Left hindlimb (tissue), 1 donor: Measurements from ENCODE around the gene TMEM184B.

Experiments
- DNase-seq: peaks from one replicate; pipeline ENCODE4 v3.0.0-alpha.2; 2018

The TMEM184B gene

DNA sequence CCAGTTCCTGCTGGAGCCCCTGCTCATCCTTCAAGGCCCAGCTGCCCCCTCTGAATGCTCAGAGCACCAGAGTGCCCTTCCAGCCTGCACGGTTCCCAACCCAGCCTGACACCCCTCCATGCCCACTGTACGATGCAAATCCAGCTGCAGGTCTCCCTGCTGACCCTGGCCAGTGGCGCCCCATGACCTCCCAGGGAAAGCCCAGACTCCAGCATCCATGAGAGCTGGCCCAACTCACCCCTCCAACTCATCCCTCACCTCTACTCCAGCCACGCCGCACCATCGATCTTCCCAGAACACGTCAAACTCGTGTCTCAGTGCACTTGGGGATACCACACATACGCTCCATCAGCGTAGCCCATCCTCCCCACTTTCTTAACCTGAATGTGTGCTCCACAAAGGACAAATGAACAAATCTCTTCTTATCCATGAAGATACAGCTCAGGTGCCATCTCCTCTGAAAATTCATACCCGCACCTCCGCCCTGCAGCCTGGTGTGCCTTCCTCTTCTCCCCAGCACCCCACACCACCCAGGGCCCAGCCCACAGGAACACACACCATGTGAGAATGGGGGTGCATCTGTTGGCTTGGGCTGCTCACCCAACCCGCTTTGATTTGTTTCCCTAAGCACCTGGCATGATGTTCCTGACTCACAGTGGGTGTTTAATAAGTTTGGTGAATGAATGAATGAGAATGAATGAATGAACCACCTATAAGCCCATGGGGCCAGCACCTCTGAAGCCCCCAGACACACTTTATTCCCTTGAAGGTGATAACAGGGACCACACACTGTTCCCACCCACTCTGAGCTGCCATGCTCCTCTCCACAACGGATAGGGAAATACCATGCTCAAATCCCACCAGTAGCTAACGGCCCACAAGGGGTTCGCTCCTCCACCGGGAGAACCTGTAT, 97.3 kb downstream of the TMEM184B start:
- no peak for DNase-seq

DNA sequence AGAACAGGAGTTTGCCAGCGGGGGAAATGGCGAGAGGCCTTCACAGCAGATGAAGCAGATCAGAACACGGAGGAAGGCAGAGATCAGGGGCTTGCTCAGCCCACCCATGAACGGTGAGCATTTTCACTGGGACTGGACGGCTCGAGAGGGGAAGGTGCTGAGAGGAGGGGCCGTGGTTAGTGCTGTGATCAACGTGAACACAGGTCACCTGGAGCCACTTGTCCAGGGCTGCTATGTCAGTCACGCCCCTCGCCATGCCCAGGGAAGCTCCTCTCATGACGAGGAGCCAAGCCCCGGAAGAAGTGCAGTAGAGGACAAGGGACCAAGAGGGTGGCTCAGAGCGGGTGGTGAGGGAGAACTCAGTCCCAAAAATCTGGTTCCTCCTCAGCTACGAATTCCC, 98.2 kb downstream of the TMEM184B start:
- DNase-seq, result no peak

DNA sequence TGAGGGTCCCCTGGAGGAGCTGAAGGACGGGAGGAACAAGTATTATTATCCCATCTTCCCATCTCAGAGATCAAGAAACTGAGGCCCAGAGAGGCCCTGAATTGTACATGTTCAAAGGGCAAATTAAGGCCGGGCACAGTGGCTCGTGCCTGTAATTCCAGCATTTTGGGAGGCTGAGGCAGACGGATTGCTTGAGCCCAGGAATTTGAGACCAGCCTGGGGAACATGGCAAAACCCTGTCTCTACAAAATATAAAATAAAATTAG, 99.2 kb downstream of the TMEM184B start:
- DNase-seq, result no peak

DNA sequence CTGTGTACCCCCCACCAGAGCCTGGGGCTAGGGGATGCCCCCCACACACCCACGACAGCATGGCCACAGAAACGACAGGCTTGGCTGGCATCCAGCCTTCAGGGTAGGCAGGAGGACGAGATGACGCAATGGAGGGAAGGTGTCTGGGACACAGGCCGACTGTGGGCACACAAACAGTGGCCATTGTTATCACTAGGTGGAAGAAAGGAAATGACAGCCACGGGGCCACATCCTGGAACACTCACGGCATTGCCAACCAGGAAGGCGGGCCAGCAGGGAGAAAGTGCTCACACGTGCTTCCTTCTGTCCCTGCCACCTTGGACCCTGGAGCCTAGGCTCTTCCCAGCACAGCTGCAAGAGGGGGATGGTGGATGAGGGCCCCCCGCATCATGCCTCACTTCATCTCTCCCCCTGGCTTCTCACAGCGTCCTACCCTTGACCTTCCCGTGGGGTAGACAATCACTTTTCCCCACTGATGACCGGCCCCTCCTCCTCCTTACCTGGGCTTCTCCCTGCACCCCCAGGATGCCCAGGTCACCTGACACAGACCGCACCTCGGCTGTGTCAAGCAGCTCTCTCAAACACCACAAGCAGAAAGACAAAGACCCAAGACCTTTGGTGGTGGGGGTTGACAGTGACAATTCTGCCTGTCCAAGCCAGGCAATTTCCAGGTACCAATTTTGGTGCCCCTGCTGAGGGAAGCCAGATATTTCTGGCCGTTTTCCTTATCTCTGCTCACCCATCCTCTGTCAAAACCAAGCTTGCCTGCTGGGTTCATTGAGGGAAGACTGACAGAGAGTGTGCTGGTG, 99.8 kb downstream of the TMEM184B start:
- peak; percentile 57 for DNase-seq

DNA sequence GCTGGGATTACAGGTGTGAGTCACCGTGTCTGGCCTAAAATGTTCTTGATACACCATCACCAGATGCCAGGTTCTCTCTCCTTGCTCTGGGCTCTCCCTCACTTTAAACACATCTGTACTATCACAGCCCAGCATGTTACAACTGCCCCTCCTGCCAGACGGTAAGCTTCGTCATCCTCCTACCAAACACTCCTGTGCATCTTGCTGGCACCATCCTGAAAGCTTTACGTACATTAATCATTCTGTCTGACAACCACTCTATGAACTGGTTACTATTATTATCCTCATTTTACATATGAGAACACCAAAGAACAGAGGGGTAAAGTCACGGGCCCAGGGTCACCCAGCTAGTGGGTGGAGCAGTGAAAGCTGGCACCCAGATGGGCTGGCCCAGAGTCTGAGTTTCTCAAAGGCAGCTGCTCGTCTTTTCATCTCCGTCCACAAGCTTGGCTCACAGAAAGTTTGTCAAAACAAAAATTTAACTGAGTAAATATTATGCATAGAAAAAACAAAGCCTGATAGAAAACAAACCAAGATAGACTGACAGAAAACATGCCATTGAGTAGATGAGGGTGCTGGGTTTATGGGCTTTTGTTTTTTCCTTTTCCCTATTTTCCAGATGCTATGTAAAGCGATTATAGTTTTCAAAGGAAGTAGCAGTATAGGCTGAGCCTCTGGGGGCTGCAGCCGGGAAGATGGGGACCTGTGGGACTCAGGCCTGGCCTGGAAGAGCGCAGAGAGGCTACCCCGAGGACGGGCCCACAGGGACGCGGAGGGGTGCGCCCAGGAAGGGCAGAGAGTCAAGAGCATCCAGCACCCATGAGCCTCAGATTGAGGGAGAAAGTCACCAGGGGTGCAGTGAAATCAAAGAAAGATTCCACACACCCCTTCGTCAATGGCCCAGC, 100.6 kb downstream of the TMEM184B start:
- no peak for DNase-seq

DNA sequence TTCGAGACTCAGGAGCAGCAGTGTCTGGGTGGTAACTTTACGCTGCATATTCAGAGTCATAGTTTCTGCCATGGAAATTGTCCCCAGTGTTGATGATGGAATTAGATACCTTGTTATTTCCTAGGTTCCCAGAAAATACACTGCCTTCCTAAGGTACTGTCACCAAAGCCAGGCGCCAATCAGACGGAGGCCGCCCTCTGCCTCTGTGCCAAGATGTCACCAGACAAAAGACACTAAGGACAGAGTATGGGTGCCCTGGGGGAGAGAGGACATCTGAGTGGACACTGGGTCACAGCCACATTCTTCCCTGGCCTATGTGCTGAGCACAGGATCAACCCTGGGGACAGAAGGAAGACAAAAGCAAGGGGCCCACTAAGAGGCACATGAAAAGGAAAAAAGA, 102.3 kb downstream of the TMEM184B start:
- no peak for DNase-seq
